ENCODE data around the gene VWA7.
A peak's percentile ranks its signal among the peaks of the same experiment; 100 is the strongest.

Gene VWA7

DNA sequence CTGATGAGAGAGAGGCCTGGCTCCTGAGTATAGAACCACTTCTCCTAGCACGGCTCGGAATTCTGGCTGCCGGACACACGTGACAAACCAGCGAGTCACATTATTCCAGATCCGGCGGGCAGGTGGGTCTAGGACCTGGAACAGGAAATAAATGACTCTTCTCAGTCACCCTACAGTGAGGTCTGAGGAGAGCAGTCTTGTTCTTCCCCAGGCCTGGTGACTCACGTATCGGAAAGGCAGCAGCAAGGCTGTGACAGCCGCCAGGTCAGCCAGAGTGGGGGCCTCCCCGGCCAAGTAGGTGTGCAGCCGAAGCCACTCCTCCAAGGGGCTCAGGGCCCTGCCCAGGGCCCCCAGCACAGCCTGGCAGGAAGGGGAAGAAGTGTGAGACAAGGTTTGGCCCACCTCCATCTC, 15.6 kb upstream of the VWA7 start:
- TF ChIP-seq POLR2A (IDR thresholded peaks at IDR 0.05; ENCODE audit: low read length): no peak
- no peak for TF ChIP-seq GATA1 (IDR thresholded peaks at IDR 0.05; ENCODE audit: low read depth, low read length)
- DNase-seq: no peak

DNA sequence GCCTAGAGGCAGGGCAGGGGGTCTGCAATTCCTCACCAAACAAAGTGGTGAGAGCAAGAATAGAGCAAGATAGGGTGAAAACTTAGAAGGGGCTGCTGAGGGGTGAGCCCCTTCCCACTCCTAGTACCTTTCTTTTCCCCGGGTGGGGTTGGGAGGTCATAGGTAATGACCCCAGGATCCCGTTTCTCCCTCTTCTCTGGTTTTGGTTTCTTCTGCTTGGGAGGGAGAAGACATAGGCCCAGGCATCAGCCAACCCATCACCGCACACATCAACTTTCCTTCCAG, 14.9 kb upstream of the VWA7 start:
- DNase-seq: no peak
- no peak for TF ChIP-seq POLR2A (IDR thresholded peaks at IDR 0.05; ENCODE audit: low read length)
- TF ChIP-seq GATA1 (IDR thresholded peaks at IDR 0.05; ENCODE audit: low read depth, low read length): no peak

DNA sequence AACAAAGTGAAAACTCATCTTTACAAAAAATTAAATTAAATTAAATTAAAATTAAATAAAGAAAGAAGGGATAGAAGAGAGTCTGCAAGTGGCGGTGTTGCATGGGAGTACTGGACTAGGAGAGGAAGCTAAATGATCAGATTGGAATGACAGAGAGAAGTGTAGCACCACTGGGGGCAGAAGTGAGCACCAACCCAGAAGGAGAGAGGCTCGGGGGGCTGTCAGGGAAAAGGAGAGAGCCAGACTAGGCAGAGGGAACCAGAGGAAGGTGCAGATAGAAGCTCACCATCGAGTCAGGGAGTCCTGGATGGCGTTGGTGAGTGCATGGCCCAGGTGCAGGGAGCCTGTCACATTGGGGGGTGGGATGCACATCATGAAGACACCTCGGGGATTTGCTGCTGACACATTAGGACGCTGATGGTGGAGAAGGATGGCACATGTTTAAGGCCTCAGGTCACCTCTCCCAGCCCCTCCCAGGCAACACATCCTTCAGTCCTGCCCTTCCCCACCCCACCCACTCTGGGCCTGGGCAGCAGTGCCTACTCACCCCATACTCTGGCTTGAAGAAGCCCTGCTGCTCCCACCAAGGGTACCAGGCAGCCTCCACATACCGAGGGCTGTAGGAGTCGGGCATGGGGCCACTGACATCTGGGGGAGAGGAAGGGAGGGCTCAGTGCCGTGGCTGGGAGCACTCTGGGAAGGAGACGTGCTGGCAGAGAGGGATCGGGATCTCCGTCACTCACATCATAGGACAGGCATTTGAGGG, 14.4 kb upstream of the VWA7 start:
- peak; percentile 52 to 58 for DNase-seq
- TF ChIP-seq POLR2A (IDR thresholded peaks at IDR 0.05; ENCODE audit: low read length): no peak
- no peak for TF ChIP-seq GATA1 (IDR thresholded peaks at IDR 0.05; ENCODE audit: low read depth, low read length)

DNA sequence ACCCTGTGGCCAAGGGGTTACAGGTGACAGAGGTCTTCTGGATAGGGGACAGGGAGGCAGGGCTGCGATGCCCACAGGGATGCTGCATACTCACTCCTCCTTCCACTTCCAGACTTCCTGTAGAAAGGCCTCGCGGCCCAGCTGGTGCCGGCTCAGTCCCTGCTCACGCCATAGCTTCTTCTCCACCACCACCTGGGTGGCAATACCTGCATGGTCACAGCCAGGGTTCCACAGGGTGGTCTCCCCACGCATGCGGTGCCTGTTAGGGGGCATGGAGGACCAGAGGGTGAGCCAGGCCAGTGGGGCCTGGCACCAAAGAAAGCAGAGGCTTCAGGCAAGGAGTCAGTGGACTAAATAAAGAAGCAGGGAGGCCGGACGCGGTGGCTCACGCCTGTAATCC, 8.3 kb upstream of the VWA7 start:
- no peak for DNase-seq
- no peak for TF ChIP-seq POLR2A (IDR thresholded peaks at IDR 0.05; ENCODE audit: low read length)
- no peak for TF ChIP-seq GATA1 (IDR thresholded peaks at IDR 0.05; ENCODE audit: low read depth, low read length)

DNA sequence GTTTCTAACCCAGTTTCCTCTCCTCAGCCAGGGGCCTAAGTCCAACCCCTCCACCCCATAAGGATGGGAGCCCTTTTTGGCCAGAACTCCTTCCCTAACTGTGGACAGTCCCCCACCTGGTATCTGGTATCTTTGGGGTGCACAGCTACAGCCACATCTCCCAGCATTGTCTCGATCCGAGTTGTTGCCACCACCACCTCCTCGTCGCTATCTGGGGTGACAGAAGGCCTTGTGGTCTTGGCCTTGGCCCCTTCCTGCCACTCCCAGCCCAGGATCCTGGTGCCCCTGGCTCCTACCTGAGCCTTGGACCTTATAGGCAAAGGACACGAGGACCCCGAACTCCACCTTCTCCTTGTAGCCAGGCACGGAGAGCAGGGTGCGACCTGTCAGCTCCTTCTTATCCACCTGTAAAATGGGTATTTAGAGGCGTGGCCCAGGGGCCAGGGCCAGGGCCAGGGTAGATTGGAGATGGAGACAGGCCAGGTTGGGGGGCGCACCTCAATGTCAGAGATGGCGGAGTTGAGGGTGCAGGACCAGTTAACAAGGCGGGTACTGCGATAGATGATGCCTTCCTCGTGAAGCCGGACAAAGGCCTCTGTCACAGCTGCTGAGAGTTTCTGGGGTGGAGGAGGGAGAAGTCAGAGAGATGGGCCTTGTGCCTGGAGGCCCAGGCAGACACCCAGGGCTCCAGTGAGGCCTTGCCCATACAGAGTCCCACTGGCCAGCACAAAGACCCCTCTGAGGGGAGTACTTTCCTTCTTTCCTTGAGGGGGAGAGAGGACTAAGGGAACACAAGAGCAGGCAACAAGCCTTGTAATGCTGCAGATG, 7.2 kb upstream of the VWA7 start:
- TF ChIP-seq GATA1 (IDR thresholded peaks at IDR 0.05; ENCODE audit: low read depth, low read length) (no peak), POLR2A (IDR thresholded peaks at IDR 0.05; ENCODE audit: low read length) (no peak)
- DNase-seq: no peak

DNA sequence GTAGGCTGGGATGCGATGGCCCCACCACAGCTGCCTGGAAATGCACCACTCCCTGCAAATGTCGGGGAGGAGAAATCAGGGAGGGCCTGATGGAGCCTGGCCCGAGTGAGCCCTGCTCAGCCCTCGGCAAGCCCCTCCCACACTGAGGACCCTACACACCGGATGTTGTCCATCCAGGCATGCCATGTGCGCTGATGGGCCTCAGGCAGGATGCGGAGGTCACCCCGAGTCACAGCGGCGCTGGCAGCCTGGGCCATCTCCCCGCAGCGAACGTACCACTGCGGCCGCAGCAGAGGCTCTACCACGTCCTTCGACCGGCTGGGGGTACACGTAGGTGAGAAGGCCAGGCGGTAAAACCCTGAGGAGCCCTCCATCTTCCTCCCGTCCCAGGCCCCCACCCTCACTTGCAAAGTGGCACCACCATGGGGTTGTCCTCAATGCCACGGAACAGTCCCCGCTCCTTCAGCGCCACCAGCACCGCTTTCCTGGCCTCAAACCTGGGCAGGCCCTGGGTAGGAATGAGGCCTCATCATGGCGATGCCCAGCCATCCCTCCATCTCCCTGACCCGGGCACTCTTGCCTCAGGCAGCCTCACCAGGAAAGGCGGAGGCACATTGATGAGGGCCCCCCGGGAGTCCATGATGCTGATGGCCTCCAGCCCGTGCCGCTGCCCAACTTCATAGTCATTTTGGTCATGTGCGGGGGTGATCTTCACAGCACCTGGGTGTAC, 5.2 kb upstream of the VWA7 start:
- DNase-seq: no peak
- TF ChIP-seq POLR2A (IDR thresholded peaks at IDR 0.05; ENCODE audit: low read length) (no peak), GATA1 (IDR thresholded peaks at IDR 0.05; ENCODE audit: low read depth, low read length) (no peak)

DNA sequence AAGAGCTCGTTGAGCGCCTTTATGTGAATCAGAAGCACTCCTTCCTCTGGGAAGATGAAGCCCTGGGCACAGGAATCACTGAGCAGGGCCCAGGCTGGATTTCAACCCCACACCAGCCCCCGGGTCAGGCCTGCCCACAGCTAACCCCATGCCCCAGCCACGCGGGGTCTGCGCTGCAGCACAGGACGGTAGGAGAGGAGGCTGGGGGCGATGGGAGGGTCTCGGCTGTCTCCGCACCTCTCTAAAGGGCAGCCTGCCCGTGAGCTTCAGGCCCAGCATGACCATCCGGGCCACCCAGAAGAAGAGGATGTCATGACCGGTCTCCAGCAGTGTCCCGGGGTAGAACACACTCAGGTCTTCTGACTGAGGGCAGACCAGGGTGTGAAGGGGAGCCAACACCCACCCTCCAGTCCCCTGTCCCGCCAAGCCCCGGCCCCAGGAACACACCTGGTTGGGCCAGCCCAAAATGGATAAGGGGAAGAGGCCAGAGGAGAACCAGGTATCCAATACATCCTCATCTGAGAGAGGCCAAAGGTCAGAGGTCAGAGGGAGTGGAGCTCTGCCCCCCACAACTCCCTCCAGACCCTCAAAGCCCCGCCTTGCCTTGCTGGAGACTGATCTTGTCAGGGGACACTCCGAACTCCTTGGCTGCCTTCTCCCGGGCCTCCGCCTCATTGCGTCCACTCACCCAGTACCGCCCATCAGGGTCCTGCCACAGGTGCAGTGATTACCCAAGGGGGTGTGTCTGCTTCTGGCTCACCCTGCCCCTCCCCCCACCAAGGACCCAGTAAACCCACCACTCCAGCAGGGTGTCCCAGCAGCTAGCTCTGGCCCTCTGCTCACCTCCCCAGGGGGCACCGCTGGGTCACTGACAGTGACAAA, 4.4 kb upstream of the VWA7 start:
- DNase-seq: no peak

DNA sequence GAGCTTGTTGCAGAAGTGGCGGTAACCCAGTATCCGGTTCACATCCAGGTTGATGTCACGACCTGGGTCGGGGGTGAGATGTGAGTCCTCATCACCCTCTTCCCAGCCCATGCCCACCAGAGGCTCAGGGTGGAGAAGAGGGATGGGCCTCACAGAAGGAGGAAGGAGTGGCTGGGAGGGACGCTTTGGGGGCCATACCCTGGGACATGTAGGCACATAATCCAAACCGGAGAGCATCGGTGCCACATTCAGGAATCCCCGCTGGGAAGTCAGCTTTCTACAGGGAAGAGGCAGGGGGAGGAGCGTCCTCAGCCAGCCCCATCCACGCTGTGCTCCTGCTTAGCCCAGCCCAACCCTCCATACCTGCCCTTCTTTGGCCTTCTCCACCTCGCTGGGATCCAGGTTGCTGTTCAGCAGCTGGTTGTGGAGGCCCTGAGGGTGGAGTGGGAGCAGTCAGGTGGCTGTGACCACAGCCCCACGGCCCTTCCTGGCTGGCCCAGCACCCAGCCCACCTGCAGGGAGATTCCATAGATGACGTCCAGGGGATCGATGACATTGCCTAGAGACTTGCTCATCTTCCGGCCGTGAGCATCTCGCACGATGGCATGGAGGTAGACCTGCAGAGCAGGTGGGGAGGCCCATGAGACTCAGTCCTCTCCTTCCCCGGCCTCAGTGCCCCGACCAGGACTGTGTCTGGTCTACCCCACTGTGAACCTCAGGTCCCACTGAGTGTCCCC, 3.5 kb upstream of the VWA7 start:
- DNase-seq: no peak
- TF ChIP-seq POLR2A (IDR thresholded peaks at IDR 0.05; ENCODE audit: low read length): no peak
- no peak for TF ChIP-seq GATA1 (IDR thresholded peaks at IDR 0.05; ENCODE audit: low read depth, low read length)

More for the DNA sequence above, 4.4 kb upstream of the VWA7 start:
- TF ChIP-seq POLR2A (IDR thresholded peaks at IDR 0.05; ENCODE audit: low read length) (no peak), GATA1 (IDR thresholded peaks at IDR 0.05; ENCODE audit: low read depth, low read length) (no peak)

DNA sequence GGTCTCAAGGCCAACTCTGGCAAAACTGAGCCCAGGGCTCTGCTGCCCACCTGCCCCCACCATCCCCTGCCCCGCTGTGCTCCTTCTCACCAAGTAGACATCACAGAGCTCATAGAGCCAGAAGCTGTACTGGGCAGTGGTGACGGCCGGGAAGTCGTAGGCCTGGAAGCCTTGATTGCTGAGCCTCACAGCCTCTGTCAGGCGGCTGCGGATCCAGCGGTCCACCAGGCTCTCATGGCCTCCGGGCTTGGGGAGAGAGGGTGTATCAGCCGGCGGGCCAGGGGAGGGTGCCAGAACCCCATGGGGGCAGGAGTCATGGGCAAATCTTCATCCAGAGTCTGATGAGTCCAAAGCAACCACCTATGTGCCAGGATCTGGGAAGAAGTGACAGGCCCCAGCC, 2.8 kb upstream of the VWA7 start:
- no peak for TF ChIP-seq POLR2A (IDR thresholded peaks at IDR 0.05; ENCODE audit: low read length)
- no peak for TF ChIP-seq GATA1 (IDR thresholded peaks at IDR 0.05; ENCODE audit: low read depth, low read length)

DNA sequence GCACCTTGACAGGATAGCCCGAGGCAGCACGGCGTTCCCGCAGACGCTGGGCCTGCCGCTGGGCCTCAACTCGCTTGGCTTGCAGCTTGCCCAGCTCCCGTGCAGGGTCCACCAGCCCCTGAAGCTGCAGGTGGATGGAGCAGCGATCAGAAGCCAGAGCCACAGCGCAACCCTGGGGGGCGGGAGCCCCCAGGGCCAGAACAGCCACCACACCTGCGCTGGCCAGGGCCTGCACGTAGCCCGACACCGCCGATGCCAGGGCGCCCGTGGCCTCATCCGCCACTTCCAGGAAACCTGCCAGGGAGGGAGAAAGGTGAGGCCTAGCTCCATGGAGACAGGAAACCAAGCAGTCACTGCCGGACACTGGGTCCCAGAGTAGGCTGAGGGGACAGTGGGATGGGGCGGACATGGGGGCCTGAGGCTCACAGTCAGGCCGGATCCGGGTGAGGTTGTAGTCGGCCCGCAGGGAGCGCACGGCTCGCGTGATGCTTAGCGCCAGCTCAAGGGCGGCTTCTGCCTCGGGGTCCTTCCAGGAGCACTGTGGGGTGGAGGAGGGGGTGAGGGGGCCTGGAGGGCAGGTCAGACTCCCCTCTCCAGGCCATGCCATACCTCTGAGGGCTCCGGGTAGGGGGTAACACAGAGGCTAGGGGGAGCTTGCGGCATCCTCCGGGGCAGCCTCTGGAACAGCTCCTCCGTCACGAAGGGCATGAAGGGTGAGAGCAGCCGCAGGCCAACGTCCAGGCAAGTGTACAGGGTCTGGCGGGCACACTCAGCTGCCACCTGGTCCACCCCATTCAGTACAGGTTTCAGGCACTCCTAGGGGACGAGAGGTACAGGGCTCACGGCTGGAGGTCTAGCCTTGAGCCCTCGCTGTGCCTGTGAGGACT, 2.1 kb upstream of the VWA7 start:
- DNase-seq: no peak
- no peak for TF ChIP-seq POLR2A (IDR thresholded peaks at IDR 0.05; ENCODE audit: low read length)
- TF ChIP-seq GATA1 (IDR thresholded peaks at IDR 0.05; ENCODE audit: low read depth, low read length): no peak

More for the DNA sequence above, 2.8 kb upstream of the VWA7 start:
- DNase-seq: no peak

DNA sequence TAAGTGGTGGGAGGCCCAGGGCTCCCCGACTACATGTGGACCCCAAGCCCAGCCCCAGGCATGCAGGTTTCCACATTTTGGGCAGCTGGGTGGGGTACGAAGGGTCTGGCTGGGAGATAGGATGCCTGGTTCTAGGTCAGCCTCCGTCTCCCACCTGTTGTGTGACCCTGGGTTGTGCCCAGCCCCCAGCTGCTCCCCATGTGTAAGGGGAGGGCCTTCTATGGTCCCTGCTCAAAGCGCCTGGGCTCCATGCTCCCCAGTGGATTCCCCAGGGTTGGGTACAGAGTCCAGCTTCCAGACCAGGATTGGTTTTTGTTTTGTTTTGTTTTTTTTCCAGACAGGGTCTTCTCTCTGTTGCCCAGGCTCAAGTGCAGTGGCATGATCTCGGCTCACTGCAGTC, 1.1 kb upstream of the VWA7 start:
- no peak for DNase-seq
- no peak for TF ChIP-seq POLR2A (IDR thresholded peaks at IDR 0.05; ENCODE audit: low read length)
- no peak for TF ChIP-seq GATA1 (IDR thresholded peaks at IDR 0.05; ENCODE audit: low read depth, low read length)

DNA sequence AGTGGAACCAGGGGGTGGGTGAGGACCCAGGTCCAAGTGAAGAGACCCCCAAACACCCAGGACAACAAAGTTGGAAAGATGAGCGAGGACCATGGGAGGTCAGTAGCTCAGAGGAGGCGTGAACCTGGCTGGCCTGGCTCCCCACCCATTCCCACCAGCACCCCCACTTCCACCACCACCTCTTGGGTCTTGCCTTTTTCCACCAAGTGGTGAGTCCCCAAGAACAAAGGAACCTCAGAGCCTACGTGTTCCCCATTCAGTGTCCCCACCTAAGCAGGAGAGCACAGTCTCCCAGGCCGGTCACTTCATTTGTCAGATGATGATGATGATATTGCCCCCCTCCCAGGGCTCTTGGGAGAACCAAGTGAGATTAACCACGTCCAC, 531 bp upstream of the VWA7 start:
- DNase-seq: no peak
- TF ChIP-seq GATA1 (IDR thresholded peaks at IDR 0.05; ENCODE audit: low read depth, low read length): no peak
- no peak for TF ChIP-seq POLR2A (IDR thresholded peaks at IDR 0.05; ENCODE audit: low read length)

Data from erythroblast (primary cell).